Muscle of back (tissue), 11 donors: ENCODE results near the gene HOXB3. TPM values are rescaled to one million over a fixed set of nuclear protein-coding genes. Genes with fewer than 3 reads are reported as not detected.

Experiments used
- DNase-seq, 3 donors: peaks; one replicate each; pipeline versions ENCODE4 v3.0.0 to v3.0.0-alpha.2; 2013
- polyA plus RNA-seq, 10 donors: library from polyadenylated mRNA; unstranded; fragments of 120-200 nt; gene quantifications; one replicate each; pipeline ENCODE4 v1.2.1, GENCODE V29; 2013; ENCODE audit not compliant: insufficient read length in 10 of 10

The HOXB3 gene
- polyA plus RNA-seq, 10 donors: 10.4 to 39.0 (median 24.4) TPM

DNA sequence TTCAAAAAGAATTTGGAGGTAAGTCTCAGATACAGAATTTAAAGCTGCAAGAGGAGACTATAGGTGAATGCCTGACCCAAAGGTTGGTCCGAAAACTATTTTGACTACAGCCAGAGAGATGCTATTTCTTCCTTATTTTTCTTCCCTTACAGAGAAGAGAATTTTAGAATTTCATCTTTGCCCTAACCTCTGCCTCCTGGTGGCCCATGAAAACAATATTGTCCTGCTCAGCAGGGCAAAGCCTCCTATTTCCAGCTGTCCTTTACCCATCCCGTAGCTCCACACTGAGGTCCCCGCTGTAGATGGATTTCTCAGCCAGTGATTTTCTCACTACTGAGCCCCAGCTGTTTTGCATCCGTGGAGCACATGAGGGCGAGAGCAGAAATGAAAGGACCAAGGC lies 83.8 kb downstream of the HOXB3 start:
- no peak for DNase-seq

DNA sequence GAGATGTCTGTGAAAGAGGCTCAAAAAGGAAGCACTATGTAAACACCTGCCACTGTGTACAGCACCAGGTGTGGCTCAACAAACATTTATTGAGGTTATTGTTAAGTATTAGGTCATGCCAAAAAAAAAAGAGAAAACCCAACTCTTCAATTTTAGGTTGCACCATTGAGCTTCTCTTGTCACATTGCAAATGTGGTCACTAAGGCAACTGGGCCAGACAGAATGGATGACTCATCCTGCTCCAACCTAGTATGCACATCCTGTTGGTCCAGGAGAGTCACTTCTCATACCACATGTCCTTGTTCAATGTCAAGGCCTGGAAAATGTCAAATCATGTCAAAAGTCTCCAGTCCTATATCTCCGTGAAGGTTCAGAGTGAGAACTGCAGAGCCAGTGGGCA lies 84.3 kb downstream of the HOXB3 start:
- DNase-seq: peak in 1 of 3 donors; percentile 73

DNA sequence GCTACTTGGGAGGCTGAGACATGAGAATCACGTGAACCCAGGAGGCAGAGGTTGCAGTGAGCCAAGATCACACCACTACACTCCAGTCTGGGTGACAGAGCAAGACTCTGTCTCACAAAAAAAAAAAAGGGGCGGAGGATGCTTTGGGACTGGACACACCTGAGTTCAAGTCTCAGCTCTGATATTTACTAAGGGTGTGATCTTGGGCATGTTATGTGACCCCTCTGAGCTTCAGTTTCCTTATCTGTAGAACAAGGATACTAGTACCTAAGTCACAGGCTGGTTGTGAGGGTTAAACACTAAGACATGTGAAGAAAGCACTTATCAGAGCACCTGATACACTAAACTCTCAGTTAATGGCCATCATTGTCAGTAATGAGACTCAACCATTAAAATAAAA lies 85.1 kb downstream of the HOXB3 start:
- DNase-seq: no peak

DNA sequence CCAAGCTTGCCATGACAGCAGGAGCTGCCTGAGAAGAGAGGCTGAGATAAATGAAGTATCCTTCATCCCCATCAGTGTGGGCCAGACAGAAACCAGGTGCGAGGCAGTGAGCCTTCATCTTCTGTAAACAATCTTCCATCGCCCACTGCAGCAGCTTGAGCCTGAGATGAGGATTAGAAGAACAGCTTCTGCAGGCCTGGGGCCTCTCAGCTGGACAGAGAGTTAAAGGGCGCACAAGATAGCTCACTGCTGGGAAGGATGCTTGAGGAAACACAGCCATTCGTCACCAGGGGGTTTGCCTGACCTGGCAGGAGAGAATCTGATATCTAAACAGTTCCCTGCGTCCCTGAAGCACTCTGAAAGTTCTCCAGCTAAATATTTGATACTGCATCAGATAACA lies 86.3 kb downstream of the HOXB3 start:
- DNase-seq: no peak

DNA sequence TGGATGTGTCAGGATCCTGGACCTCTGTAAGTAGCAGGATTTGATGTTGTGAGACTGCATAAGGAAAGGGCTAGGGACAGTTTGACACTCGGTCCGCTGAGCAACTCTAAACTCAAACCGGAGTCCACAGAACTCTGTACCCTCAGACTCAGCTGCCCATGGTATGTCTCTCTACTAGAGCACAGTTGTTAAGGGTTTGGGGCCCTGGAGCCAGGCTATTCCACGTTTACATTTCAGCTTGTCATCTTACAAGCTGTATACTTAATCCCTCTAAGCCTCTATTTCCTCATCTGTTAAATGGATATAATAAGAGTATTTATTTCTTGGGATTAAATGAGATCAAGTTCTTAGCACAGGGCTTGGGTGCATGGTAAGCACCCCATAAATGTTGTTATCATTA lies 87.1 kb downstream of the HOXB3 start:
- no peak for DNase-seq

DNA sequence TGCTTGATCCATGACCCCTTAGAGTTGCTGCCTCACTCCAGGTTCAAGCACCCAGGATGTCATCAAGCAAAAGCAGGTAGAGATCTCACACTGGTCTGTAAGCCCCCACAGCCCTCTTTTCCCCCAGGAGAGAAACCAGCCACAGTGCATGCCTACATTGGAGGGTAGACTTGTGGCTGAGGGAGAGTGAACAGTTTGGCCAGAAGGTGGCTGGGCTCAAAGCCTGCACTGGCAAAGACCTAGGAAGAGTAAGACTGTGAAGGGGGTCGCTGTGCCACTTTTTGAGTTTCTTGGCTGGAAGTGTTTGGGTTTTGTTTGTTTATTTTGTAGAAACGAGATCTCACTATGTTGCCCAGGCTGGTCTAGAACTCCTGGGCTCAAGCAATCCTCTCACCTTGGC lies 87.7 kb downstream of the HOXB3 start:
- no peak for DNase-seq

DNA sequence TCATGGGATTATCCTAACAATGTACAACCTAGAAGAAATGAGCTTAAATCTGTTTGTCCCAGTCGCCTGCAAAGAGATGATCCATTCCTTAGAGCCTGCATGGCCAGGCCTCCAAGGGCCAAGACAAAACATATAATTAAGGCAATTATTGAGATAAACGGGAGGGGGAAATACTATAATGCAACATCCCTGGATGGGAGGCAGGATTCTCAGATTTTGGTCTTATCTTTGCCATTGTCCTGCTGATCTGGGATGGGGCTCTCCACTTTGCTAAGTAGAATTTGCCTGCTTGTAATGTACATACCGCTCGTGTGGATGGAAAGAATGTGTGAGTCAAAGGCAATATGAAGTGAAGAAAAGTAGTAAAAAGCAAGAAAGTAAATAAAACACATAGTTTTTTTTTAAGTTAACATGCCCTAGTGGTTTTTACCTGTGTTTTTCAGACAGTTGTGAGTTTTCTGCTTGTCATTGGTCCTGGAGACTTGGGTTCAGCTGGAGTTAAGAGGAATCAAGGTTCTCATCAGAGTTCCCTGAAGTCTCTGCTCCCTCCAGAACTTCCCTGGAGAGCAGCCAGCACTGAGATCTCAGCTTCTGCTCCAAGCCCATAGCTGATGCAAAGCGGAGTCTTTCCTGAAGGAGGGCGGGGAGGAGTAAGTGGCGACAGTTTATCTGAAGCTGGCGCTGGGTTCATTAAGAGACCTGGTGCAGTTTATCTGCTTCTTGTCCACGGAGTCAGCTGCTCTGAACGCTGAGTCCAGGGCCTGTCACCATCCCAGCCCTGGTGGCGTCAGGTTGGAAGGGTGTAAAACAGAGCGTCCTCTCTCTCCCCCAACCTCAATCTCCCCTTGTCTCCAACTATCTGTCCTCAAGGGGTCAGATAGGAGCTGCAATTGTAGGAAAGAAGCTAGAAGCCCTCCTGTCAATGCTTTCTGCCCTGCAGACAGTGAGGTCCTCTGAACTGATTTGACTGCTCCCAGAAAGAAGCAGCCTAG lies 89.3 kb downstream of the HOXB3 start:
- peak in 1 of 3 donors; percentile 48 for DNase-seq

DNA sequence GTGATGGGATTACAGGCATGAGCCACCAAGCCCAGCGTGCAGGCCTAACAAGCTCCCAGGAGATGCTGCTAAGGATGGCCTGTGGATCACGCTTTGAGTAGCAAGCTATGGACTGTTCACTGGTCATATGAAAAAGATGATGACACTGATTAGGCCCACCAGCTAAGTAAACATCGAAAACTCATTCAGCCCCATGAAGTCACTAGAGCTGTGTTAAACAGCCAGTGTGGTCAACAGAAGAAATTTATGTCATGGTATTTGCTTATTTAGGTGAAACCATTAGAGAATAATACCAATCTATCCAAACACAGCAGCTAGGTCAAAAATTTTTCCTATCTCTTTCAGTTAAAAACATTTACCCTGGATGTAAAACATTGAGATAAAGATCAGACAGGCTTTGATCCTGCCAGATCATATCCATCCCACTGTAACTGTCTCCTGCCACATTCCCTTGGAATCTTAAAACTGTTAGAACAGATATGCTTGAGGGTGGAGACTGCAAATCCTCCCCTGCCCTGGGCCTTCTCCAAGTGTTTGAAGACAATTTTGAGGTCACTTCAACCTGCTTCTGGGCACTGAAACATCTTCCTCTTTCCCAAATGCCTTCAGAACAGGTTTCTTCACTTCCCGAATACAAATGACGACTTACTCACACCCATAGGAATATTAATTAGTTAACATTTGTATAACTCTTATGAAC lies 90.2 kb downstream of the HOXB3 start:
- DNase-seq: no peak

DNA sequence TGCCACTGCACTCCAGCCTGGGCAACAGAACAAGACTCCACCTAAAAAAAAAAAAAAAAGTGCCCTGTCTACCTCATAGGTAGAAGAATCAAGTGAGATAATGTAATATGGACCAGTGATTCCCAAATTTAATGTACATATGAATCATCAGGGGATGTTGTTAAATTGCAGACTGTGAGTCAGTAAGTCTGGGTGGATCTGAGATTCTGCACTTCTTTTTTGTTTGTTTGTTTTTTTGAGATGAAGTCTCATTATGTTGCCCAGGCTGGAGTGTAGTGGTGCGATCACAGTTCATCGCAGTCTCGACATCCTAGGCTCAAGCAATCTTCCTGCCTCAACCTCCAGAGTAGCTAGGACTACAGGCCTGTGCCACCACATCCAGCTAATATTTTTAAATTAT lies 90.8 kb downstream of the HOXB3 start:
- no peak for DNase-seq

Other genes with a start within 250 kb of the HOXB3 start
- gene SKAP1, start 160.0 kb downstream of the HOXB3 start, polyA plus RNA-seq: 1 to 10 TPM in 2 of 10 donors, under 1 TPM in 6, not detected in 2; 0.34 to 5.4 (median 0.46) TPM
- gene HOXB1, start 59.2 kb downstream of the HOXB3 start, polyA plus RNA-seq: not detected
- gene HOXB2, start 45.1 kb downstream of the HOXB3 start, polyA plus RNA-seq: 10 to 100 TPM; 11.4 to 25.5 (median 15.0) TPM
- gene HOXB4, start 11.9 kb downstream of the HOXB3 start, polyA plus RNA-seq: 10 to 100 TPM in 2 of 10 donors, 1 to 10 TPM in 8; 1.1 to 10.7 (median 6.1) TPM
- 1 to 10 TPM in 8 of 10 donors, under 1 TPM in 2; 0.60 to 7.2 (median 3.0) TPM for gene HOXB5, start 3.5 kb upstream of the HOXB3 start, polyA plus RNA-seq
- gene HOXB6, start 14.7 kb upstream of the HOXB3 start, polyA plus RNA-seq: 1 to 10 TPM; 1.6 to 7.2 (median 2.8) TPM
- 10 to 100 TPM in 1 of 10 donors, 1 to 10 TPM in 9; 3.9 to 10.1 (median 6.8) TPM for gene HOXB7, start 20.8 kb upstream of the HOXB3 start, polyA plus RNA-seq
- 1 to 10 TPM in 3 of 10 donors, under 1 TPM in 7; 0.29 to 2.9 (median 0.70) TPM for gene HOXB8, start 25.1 kb upstream of the HOXB3 start, polyA plus RNA-seq
- gene HOXB9, start 36.1 kb upstream of the HOXB3 start, polyA plus RNA-seq: 1 to 10 TPM in 1 of 10 donors, under 1 TPM in 9; 0.09 to 1.3 (median 0.43) TPM
- not detected for gene PRAC1, start 132.3 kb upstream of the HOXB3 start, polyA plus RNA-seq
- gene PRAC2, start 132.9 kb upstream of the HOXB3 start, polyA plus RNA-seq: not detected
- gene HOXB13, start 138.5 kb upstream of the HOXB3 start, polyA plus RNA-seq: under 1 TPM in 1 of 10 donors, not detected in 9; 0.04 TPM
- under 1 TPM in 1 of 10 donors, not detected in 9; 0.22 TPM for gene TTLL6, start 227.0 kb upstream of the HOXB3 start, polyA plus RNA-seq
- gene CALCOCO2, start 240.8 kb upstream of the HOXB3 start, polyA plus RNA-seq: 10 to 100 TPM; 41.0 to 57.4 (median 50.7) TPM